HEK293 (cell line): ENCODE results near the gene BTRC.

Experiments
- HOXA7 ChIP-seq: sonication (generic); formaldehyde crosslinking; IDR thresholded peaks from 2 replicates; pipeline ENCODE4 v1.8.1; 2022; ENCODE audit warnings: missing genetic modification reagents, borderline replicate concordance
- KLF1 ChIP-seq: fragments of 450-650 bp; formaldehyde crosslinking; IDR thresholded peaks from 2 replicates; pipeline ENCODE4 v1.5.1; 2016; ENCODE audit warnings: missing biosample characterization, missing genetic modification characterization
- MZF1 ChIP-seq: fragments of 450-650 bp; formaldehyde crosslinking; IDR thresholded peaks from 2 replicates; pipeline ENCODE4 v1.5.1; 2017; ENCODE audit warnings: missing biosample characterization, missing genetic modification characterization, borderline replicate concordance
- ZBTB7A ChIP-seq: fragments of 450-650 bp; formaldehyde crosslinking; IDR thresholded peaks from 2 replicates; pipeline ENCODE4 v1.5.1; 2016; ENCODE audit warnings: low read depth, missing biosample characterization, missing genetic modification characterization
- ZEB2 ChIP-seq: fragments of 450-650 bp; formaldehyde crosslinking; IDR thresholded peaks from 2 replicates; pipeline ENCODE4 v1.5.1; 2016; ENCODE audit warnings: missing biosample characterization, missing genetic modification characterization
- ZNF292 ChIP-seq: fragments of 450-650 bp; formaldehyde crosslinking; IDR thresholded peaks from 2 replicates; pipeline ENCODE4 v1.5.1; 2016; ENCODE audit warnings: low read depth, missing biosample characterization, missing genetic modification characterization, borderline replicate concordance
- ZNF366 ChIP-seq: fragments of 450-650 bp; formaldehyde crosslinking; conservative IDR thresholded peaks from 2 replicates; pipeline ENCODE4 v1.5.1; 2016; ENCODE audit warnings: missing biosample characterization, missing genetic modification characterization
- ZNF777 ChIP-seq: fragments of 450-650 bp; formaldehyde crosslinking; IDR thresholded peaks from 2 replicates; pipeline ENCODE4 v1.5.1; 2017; ENCODE audit warnings: missing biosample characterization, missing genetic modification characterization, borderline replicate concordance
- TF ChIP-seq, protein P1 (sequence below): fragments of 450-650 bp; formaldehyde crosslinking; IDR thresholded peaks from 2 replicates; pipeline ENCODE4 v1.5.1; 2016; ENCODE audit warnings: missing biosample characterization, missing genetic modification characterization
- TF ChIP-seq, protein P2 (sequence below): fragments of 450-650 bp; formaldehyde crosslinking; IDR thresholded peaks from 2 replicates; pipeline ENCODE4 v1.5.1; 2016; ENCODE audit warnings: missing biosample characterization, missing genetic modification characterization, borderline replicate concordance
- TF ChIP-seq, protein P3 (sequence below): fragments of 450-650 bp; formaldehyde crosslinking; IDR thresholded peaks from 2 replicates; pipeline ENCODE4 v1.5.1; 2016; ENCODE audit warnings: missing biosample characterization, missing genetic modification characterization

DNA sequence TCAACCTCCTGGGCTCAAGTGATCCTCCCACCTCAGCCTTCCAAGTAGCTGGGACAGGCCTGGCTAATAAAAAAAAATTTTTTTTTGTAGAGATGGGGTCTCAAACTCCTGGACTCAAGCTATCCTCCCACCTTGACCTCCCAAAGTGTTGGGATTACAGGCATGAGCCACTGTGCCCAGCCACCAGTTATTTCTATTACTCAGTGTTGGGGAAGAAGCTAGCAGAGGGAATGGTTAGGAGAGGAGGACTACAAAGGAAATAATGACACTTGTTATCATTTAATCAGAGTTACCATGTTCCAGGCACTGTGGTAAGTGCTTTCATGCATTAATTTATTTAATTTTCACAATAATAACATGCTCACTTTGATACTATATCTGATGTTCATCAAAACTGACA, 17.6 kb upstream of the BTRC start:
- TF ChIP-seq, protein P1, sequence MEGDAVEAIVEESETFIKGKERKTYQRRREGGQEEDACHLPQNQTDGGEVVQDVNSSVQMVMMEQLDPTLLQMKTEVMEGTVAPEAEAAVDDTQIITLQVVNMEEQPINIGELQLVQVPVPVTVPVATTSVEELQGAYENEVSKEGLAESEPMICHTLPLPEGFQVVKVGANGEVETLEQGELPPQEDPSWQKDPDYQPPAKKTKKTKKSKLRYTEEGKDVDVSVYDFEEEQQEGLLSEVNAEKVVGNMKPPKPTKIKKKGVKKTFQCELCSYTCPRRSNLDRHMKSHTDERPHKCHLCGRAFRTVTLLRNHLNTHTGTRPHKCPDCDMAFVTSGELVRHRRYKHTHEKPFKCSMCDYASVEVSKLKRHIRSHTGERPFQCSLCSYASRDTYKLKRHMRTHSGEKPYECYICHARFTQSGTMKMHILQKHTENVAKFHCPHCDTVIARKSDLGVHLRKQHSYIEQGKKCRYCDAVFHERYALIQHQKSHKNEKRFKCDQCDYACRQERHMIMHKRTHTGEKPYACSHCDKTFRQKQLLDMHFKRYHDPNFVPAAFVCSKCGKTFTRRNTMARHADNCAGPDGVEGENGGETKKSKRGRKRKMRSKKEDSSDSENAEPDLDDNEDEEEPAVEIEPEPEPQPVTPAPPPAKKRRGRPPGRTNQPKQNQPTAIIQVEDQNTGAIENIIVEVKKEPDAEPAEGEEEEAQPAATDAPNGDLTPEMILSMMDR (tag by site-specific recombination): no peak
- TF ChIP-seq ZNF366 (tag by site-specific recombination) (no peak), ZBTB7A (tag by site-specific recombination) (no peak), KLF1 (tag by site-specific recombination) (no peak), ZNF777 (tag by site-specific recombination) (no peak), HOXA7 (CRISPR knock-in tag) (no peak), ZNF292 (tag by site-specific recombination) (no peak), MZF1 (tag by site-specific recombination) (no peak), ZEB2 (tag by site-specific recombination) (no peak)
- TF ChIP-seq, protein P2, sequence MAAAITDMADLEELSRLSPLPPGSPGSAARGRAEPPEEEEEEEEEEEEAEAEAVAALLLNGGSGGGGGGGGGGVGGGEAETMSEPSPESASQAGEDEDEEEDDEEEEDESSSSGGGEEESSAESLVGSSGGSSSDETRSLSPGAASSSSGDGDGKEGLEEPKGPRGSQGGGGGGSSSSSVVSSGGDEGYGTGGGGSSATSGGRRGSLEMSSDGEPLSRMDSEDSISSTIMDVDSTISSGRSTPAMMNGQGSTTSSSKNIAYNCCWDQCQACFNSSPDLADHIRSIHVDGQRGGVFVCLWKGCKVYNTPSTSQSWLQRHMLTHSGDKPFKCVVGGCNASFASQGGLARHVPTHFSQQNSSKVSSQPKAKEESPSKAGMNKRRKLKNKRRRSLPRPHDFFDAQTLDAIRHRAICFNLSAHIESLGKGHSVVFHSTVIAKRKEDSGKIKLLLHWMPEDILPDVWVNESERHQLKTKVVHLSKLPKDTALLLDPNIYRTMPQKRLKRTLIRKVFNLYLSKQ: no peak
- TF ChIP-seq, protein P3, sequence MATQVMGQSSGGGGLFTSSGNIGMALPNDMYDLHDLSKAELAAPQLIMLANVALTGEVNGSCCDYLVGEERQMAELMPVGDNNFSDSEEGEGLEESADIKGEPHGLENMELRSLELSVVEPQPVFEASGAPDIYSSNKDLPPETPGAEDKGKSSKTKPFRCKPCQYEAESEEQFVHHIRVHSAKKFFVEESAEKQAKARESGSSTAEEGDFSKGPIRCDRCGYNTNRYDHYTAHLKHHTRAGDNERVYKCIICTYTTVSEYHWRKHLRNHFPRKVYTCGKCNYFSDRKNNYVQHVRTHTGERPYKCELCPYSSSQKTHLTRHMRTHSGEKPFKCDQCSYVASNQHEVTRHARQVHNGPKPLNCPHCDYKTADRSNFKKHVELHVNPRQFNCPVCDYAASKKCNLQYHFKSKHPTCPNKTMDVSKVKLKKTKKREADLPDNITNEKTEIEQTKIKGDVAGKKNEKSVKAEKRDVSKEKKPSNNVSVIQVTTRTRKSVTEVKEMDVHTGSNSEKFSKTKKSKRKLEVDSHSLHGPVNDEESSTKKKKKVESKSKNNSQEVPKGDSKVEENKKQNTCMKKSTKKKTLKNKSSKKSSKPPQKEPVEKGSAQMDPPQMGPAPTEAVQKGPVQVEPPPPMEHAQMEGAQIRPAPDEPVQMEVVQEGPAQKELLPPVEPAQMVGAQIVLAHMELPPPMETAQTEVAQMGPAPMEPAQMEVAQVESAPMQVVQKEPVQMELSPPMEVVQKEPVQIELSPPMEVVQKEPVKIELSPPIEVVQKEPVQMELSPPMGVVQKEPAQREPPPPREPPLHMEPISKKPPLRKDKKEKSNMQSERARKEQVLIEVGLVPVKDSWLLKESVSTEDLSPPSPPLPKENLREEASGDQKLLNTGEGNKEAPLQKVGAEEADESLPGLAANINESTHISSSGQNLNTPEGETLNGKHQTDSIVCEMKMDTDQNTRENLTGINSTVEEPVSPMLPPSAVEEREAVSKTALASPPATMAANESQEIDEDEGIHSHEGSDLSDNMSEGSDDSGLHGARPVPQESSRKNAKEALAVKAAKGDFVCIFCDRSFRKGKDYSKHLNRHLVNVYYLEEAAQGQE (tag by site-specific recombination): no peak
